Bronchial epithelial cell (primary cell): ENCODE results near the gene SNTG2. TPM values are rescaled to one million over a fixed set of nuclear protein-coding genes. Genes with fewer than 3 reads are reported as not detected.

Experiments
- DNase-seq: peaks from one replicate; pipeline ENCODE4 v3.0.0-alpha.2; 2010; ENCODE audit warnings: low read depth
- FAIRE-seq: peaks from 2 replicates; lab custom pipeline; 2011; peaks lifted over from hg19 to GRCh38; lab: Jason Lieb, UNC
- H3K27me3 ChIP-seq: 2 replicates; pipeline ENCODE4 v1.5.1; 2011; ENCODE audit warnings: low read length; ENCODE audit not compliant: control insufficient read depth, insufficient read depth
- H3K36me3 ChIP-seq: 2 replicates; pipeline ENCODE4 v1.5.1; 2011; ENCODE audit warnings: low read length; ENCODE audit not compliant: control insufficient read depth, insufficient read depth
- H3K4me3 ChIP-seq: 2 replicates; pipeline ENCODE4 v1.5.1; 2011; ENCODE audit warnings: mild to moderate bottlenecking, low read depth, low read length, control low read depth
- total RNA-seq: library from RNA; depleted of rRNA; stranded (reverse); fragments of >200 nt; gene quantifications from 2 replicates; pipeline ENCODE4 v1.2.1, GENCODE V29; 2014
- TF ChIP-seq, protein P1 (sequence below): IDR thresholded peaks from 2 replicates; pipeline ENCODE4 v1.5.1; 2011; ENCODE audit warnings: mild to moderate bottlenecking, moderate library complexity, low read length, control low read depth, inconsistent platforms; ENCODE audit not compliant: insufficient read depth, severe bottlenecking

Gene SNTG2
- total RNA-seq, 1 donor from 2014 or later = not detected

DNA sequence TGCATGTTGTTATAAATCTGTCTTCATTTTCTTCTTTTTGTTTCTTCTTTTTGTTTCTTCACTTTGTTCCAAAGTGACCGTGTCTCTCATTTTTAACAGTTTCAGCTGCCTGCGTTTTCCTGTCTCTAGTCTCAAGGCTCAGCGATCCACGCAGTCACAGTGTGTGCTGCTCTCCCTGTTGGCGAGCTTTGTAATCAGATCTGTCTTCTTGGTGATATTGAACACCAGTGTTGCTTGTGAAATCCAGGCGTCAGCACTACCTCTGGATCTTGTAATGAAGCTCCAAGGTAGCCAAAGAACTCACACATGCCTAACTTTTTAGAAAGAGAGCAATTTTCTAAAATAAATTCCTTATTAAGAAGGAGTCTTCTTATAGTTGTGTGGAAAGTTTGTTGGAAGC is 13.2 kb downstream of the SNTG2 start:
- DNase-seq = no peak
- Histone ChIP-seq H3K36me3 (no peaks in the 10 kb centered on the region), H3K27me3 (no peaks in the 10 kb centered on the region), H3K4me3 (no peak overlapping the region)
- no peak for FAIRE-seq
- TF ChIP-seq, protein P1, sequence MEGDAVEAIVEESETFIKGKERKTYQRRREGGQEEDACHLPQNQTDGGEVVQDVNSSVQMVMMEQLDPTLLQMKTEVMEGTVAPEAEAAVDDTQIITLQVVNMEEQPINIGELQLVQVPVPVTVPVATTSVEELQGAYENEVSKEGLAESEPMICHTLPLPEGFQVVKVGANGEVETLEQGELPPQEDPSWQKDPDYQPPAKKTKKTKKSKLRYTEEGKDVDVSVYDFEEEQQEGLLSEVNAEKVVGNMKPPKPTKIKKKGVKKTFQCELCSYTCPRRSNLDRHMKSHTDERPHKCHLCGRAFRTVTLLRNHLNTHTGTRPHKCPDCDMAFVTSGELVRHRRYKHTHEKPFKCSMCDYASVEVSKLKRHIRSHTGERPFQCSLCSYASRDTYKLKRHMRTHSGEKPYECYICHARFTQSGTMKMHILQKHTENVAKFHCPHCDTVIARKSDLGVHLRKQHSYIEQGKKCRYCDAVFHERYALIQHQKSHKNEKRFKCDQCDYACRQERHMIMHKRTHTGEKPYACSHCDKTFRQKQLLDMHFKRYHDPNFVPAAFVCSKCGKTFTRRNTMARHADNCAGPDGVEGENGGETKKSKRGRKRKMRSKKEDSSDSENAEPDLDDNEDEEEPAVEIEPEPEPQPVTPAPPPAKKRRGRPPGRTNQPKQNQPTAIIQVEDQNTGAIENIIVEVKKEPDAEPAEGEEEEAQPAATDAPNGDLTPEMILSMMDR = no peak

DNA sequence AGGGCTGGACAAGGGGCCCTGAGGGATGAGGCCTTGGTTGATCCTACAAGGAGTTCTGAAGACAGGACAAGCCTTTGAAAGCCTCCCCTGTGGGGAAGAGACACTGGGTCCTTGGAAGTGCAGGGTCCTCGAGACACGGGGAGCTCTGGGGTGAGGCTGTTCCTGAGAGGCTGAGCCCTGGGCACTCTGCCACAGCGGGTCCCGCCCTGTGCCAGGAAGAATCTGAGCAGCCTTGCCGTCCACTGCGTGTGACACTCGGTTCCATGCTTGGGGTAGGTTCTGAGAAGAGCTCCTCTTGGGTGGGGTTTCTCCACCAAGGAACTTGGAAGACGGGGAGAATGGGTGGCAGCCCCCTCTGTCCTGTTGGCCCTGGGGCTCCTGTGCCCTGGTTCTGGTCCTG is 13.9 kb downstream of the SNTG2 start:
- FAIRE-seq = no peak

DNA sequence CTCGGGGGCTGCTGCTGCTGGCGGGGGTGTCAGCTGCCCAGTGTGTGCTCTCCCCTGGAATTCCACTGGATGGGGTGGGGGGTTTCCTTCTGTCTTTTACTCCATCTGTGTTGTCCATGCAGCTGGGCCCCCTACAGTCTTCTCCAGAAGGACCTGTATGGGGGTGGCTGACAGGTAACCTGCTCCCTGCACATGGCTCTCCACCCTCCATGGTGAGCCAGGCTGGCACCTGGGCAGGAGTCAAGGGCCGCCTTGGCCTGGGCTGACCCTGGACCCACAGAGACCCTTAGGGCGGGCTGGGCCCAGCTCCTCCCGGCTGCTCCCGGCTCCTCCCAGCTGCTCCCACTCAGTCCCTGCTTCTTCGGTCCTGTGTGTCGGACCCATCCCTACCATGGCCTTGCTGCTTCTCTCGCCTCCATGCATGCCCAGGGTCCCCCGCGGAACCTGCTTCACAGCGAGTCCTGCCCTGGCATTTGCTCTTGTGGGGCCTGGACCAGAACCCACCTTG is 15.0 kb downstream of the SNTG2 start:
- TF ChIP-seq, protein P1 = no peak
- no peak overlapping the region for H3K4me3 ChIP-seq
- FAIRE-seq = no peak

More for the DNA sequence above, 13.9 kb downstream of the SNTG2 start:
- Histone ChIP-seq H3K36me3 (no peaks in the 10 kb centered on the region), H3K4me3 (no peak overlapping the region), H3K27me3 (no peaks in the 10 kb centered on the region)
- TF ChIP-seq, protein P1 = no peak
- no peak for DNase-seq

DNA sequence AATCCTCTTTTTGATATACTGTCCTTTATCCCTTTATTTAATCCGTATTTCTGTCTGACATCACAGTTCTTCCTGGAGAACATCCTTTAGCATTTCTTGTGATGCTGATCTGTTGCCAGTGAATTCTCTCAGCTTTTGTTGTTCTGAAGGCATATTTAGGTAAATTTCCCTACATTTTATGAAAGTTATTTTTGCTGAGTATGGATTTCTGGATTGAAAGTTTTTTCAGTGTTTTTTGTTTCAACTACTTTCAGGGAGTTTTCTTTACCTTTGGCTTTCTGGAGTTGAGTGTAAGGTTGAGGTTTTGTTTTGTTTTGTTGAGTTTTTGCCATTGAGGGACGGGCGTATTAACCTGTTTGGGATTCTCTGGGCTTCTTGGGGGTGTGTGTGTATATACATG is 22.5 kb downstream of the SNTG2 start:
- no peak overlapping the region for H3K4me3 ChIP-seq
- H3K27me3 ChIP-seq = no peaks in the 10 kb centered on the region
- FAIRE-seq (no peak), DNase-seq (no peak)
- TF ChIP-seq, protein P1 = no peak
- no peaks in the 10 kb centered on the region for H3K36me3 ChIP-seq

More for the DNA sequence above, 15.0 kb downstream of the SNTG2 start:
- DNase-seq = no peak
- Histone ChIP-seq H3K36me3 (no peaks in the 10 kb centered on the region), H3K27me3 (no peaks in the 10 kb centered on the region)

DNA sequence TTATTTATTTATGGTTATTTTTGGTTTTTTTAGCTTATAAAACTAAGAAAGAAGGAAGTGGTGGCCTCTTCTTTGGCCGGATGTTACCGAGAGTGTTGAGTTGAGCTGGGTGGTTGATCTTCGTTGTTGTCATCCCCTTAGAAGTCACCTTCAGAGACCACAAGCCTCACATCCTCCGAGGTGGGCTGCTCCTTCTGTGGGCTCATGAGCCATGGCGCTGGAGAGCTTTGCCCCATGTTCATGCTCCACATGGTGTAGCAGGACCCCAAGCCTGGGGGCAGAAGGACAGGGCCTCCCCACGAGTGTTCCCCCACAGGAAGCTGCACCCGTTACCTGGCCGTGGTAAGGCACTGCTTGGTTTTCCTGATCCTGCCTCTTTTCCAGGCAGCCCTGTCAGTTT is 23.4 kb downstream of the SNTG2 start:
- Histone ChIP-seq H3K36me3 (no peaks in the 10 kb centered on the region), H3K4me3 (no peak overlapping the region), H3K27me3 (no peaks in the 10 kb centered on the region)
- TF ChIP-seq, protein P1 = no peak
- no peak for FAIRE-seq
- DNase-seq = no peak

DNA sequence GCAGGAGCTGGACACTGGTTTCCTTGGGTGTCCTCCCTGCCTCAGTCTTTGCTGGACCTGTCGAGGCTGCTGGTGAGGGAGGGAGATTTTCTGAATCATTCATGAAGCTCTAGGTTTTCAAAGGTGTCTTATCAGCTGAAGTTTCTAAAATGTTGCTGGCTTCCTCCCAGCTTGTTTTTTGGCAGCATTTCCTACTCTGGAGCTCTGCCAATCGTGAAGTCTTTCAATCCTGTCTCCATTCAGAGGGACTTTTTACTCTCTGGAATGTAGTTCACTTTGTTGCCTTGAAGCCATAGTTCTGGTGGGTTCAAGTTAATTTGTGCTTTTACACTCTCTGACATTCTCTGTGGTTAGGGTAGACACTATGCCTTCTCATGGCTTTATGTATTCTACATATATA is 23.9 kb downstream of the SNTG2 start:
- TF ChIP-seq, protein P1 = no peak
- no peak overlapping the region for H3K4me3 ChIP-seq
- FAIRE-seq (no peak), DNase-seq (no peak)
- H3K27me3 ChIP-seq = no peaks in the 10 kb centered on the region
- no peaks in the 10 kb centered on the region for H3K36me3 ChIP-seq
